Panc1 (cell line): ENCODE data around the gene CCDC171. TPM values are rescaled to one million over a fixed set of nuclear protein-coding genes. Genes with fewer than 3 reads are reported as not detected.

Experiments used
- ATAC-seq: fragments of 200-7000 bp; cut with Tn5 transposase; 2 replicates; pipeline ENCODE4 v1.9.1; 2020; ENCODE audit warnings: mild to moderate bottlenecking, moderate library complexity
- BruUV-seq: library from RNA; stranded (reverse); fragments of 400-500 nt; replicated peaks from 2 replicates; lab custom pipeline; 2021; lab: Mats Ljungman, UMichigan
- CTCF ChIA-PET: fragments of 300-600 bp; sonication (Branson Sonifier 250); formaldehyde crosslinking; loops from one replicate; lab custom pipeline; 2022; ENCODE audit warnings: antibody characterized with exemption; lab: Charles Lee
- POLR2A ChIA-PET: fragments of 300-600 bp; sonication (Branson Sonifier 250); formaldehyde crosslinking; loops from one replicate; lab custom pipeline; 2022; ENCODE audit warnings: antibody characterized with exemption; lab: Charles Lee
- DNase-seq: peaks from one replicate; pipeline ENCODE4 v3.0.0-alpha.2; 2010; ENCODE audit warnings: low read depth, low spot score
- H3K27ac ChIP-seq: 2 replicates; pipeline ENCODE4 v1.5.1; 2011; ENCODE audit warnings: mild to moderate bottlenecking, low read length, inconsistent platforms
- H3K27me3 ChIP-seq: fragments of 200-500 bp; sonication (Bioruptor generic); 2 replicates; pipeline ENCODE4 v1.6.0; 2014; ENCODE audit warnings: low read length, inconsistent platforms; ENCODE audit not compliant: control insufficient read depth, insufficient read depth
- H3K36me3 ChIP-seq: fragments of 200-500 bp; sonication (Bioruptor generic); 2 replicates; pipeline ENCODE4 v1.5.1; 2014; ENCODE audit warnings: inconsistent platforms, mild to moderate bottlenecking, low read length, moderate library complexity; ENCODE audit not compliant: control insufficient read depth, insufficient read depth
- H3K4me1 ChIP-seq: 2 replicates; pipeline ENCODE4 v1.5.1; 2011; ENCODE audit warnings: inconsistent platforms, mild to moderate bottlenecking, low read length, moderate library complexity; ENCODE audit not compliant: control insufficient read depth, insufficient read depth
- H3K4me3 ChIP-seq, 2 experiments: 2 replicates each; pipeline ENCODE4 v1.5.1; 2011 to 2012; ENCODE audit warnings: low read depth in 2 of 2, low read length in 2 of 2, mild to moderate bottlenecking in 2 of 2, inconsistent platforms in 1 of 2, moderate library complexity in 1 of 2
- H3K9me3 ChIP-seq: fragments of 200-500 bp; sonication (Bioruptor generic); 2 replicates; pipeline ENCODE4 v1.5.1; 2014; ENCODE audit warnings: low read depth, mild to moderate bottlenecking, inconsistent platforms, low read length, moderate library complexity; ENCODE audit not compliant: control insufficient read depth, insufficient read depth
- POLR2AphosphoS5 ChIP-seq: IDR thresholded peaks from 2 replicates; pipeline ENCODE4 v1.6.1; 2012; ENCODE audit warnings: mild to moderate bottlenecking, low read depth, low read length, moderate library complexity
- SIN3A ChIP-seq: IDR thresholded peaks from 2 replicates; pipeline ENCODE4 v1.6.1; 2012; ENCODE audit warnings: low read depth, mild to moderate bottlenecking, low read length, moderate library complexity, borderline replicate concordance; ENCODE audit not compliant: insufficient read depth
- TCF7L2 ChIP-seq: IDR thresholded peaks from 2 replicates; pipeline ENCODE4 v1.6.1; 2011; ENCODE audit warnings: mild to moderate bottlenecking, low read depth, low read length, inconsistent platforms
- in situ Hi-C: cut with HindIII; loops from 2 replicates; pipeline ENCODE4 v1.10.0; 2016; ENCODE audit warnings: low sequenced_read_pairs, low pct_unique_long_range_greater_than_20kb
- intact Hi-C: fragments of 100-400 bp; cut with micrococcal nuclease; formaldehyde crosslinking; loops from one replicate; pipeline ENCODE4 v1.10.0; 2022; ENCODE audit not compliant: unreplicated experiment
- total RNA-seq: library from RNA; stranded (reverse); gene quantifications from one replicate; pipeline ENCODE4 v1.2.1, GENCODE V29; 2021; ENCODE audit not compliant: unreplicated experiment
- TF ChIP-seq, protein P1 (sequence below): fragments of 450-650 bp; IDR thresholded peaks from 2 replicates; pipeline ENCODE4 v1.5.1; 2017; ENCODE audit warnings: mild to moderate bottlenecking
- TF ChIP-seq, protein P2 (sequence below), 2 experiments: IDR thresholded peaks; 2 replicates each; pipeline ENCODE4 v1.6.1; 2011 to 2012; ENCODE audit warnings: low read depth in 2 of 2, control low read depth in 1 of 2, low read length in 1 of 2, mild to moderate bottlenecking in 1 of 2, moderate library complexity in 1 of 2; ENCODE audit not compliant: insufficient read depth in 1 of 2

CCDC171 gene
- total RNA-seq, 1 experiment from 2014 or later: 1.5 TPM

DNA sequence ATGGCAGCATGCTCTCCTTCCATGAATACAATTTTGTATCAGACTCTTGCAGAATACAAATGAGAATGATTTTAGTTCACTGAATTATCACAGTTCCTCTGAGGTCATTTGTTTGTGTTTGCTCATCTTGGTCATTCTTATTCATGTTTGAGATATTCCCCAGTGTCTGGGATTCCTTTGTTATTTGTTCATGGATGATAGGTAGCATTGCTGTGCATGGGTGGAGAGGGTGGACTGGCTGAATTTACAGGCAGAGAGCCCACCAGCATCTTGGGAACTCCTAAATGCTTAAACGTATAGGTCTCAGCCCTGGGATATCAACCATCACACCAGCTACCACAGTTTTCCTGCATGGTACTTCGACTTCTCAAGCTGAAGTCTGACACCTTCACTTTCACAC, 459.8 kb downstream of the CCDC171 start:
- BruUV-seq: no TSS peak
- TF ChIP-seq TCF7L2 (no peak), SIN3A (no peak), POLR2AphosphoS5 (no peak)
- TF ChIP-seq, protein P1, sequence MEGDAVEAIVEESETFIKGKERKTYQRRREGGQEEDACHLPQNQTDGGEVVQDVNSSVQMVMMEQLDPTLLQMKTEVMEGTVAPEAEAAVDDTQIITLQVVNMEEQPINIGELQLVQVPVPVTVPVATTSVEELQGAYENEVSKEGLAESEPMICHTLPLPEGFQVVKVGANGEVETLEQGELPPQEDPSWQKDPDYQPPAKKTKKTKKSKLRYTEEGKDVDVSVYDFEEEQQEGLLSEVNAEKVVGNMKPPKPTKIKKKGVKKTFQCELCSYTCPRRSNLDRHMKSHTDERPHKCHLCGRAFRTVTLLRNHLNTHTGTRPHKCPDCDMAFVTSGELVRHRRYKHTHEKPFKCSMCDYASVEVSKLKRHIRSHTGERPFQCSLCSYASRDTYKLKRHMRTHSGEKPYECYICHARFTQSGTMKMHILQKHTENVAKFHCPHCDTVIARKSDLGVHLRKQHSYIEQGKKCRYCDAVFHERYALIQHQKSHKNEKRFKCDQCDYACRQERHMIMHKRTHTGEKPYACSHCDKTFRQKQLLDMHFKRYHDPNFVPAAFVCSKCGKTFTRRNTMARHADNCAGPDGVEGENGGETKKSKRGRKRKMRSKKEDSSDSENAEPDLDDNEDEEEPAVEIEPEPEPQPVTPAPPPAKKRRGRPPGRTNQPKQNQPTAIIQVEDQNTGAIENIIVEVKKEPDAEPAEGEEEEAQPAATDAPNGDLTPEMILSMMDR: no peak
- TF ChIP-seq, protein P2, sequence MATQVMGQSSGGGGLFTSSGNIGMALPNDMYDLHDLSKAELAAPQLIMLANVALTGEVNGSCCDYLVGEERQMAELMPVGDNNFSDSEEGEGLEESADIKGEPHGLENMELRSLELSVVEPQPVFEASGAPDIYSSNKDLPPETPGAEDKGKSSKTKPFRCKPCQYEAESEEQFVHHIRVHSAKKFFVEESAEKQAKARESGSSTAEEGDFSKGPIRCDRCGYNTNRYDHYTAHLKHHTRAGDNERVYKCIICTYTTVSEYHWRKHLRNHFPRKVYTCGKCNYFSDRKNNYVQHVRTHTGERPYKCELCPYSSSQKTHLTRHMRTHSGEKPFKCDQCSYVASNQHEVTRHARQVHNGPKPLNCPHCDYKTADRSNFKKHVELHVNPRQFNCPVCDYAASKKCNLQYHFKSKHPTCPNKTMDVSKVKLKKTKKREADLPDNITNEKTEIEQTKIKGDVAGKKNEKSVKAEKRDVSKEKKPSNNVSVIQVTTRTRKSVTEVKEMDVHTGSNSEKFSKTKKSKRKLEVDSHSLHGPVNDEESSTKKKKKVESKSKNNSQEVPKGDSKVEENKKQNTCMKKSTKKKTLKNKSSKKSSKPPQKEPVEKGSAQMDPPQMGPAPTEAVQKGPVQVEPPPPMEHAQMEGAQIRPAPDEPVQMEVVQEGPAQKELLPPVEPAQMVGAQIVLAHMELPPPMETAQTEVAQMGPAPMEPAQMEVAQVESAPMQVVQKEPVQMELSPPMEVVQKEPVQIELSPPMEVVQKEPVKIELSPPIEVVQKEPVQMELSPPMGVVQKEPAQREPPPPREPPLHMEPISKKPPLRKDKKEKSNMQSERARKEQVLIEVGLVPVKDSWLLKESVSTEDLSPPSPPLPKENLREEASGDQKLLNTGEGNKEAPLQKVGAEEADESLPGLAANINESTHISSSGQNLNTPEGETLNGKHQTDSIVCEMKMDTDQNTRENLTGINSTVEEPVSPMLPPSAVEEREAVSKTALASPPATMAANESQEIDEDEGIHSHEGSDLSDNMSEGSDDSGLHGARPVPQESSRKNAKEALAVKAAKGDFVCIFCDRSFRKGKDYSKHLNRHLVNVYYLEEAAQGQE (IDR thresholded peaks at IDR 0.05; ENCODE audit: insufficient read depth in 1 of 2, low read depth in 2 of 2, low read length in 1 of 2): no peak
- ChIA-PET POLR2A (no interaction called here), CTCF (no interaction called here)
- ATAC-seq: no peak
- H3K9me3 ChIP-seq: no peaks in the 10 kb centered on the region
- no peak overlapping the region for H3K27ac ChIP-seq
- no peaks in the 10 kb centered on the region for H3K4me1 ChIP-seq
- DNase-seq: no peak
- H3K4me3 ChIP-seq: no peak overlapping the region
- no peaks in the 10 kb centered on the region for H3K36me3 ChIP-seq
- H3K27me3 ChIP-seq: no peaks in the 10 kb centered on the region
- intact Hi-C loops (no loop called here), in situ Hi-C loops (no loop called here)

DNA sequence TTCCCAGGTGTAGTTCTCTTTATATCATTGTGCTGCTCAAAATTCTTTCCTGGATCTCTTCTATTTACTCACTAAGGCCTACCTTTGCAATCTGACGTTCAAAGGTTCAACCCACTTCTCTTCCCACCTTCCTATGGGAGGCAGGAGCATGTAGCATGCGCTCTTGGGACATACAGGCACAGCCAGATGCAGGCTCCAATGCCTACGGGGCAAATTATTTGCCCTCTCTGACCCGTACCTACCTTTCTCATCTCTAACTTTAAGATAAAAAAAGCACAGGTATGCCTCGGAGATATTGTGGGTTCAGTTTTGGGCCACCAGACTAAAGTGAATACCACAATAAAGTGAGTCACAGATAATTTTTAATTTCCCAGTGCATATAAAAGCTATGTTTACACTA, 460.5 kb downstream of the CCDC171 start:
- in situ Hi-C loops: no loop called here
- intact Hi-C loops: no loop called here
- ATAC-seq: no peak
- Histone ChIP-seq H3K4me3 (no peak overlapping the region), H3K9me3 (no peaks in the 10 kb centered on the region), H3K27ac (no peak overlapping the region), H3K27me3 (no peaks in the 10 kb centered on the region), H3K4me1 (no peaks in the 10 kb centered on the region), H3K36me3 (no peaks in the 10 kb centered on the region)
- CTCF ChIA-PET: no interaction called here
- no TSS peak for BruUV-seq
- POLR2A ChIA-PET: no interaction called here
- no peak for TF ChIP-seq SIN3A
- TF ChIP-seq POLR2AphosphoS5: no peak
- TF ChIP-seq TCF7L2: no peak
- TF ChIP-seq, protein P2 (IDR thresholded peaks at IDR 0.05; ENCODE audit: insufficient read depth in 1 of 2, low read depth in 2 of 2, low read length in 1 of 2): no peak
- TF ChIP-seq, protein P1: no peak
- DNase-seq: no peak
